Upper lobe of left lung (tissue), 4 donors: ENCODE data around the gene CGRRF1.

Source experiments
- POLR2A ChIP-seq, 4 donors: fragments of 450-650 bp; IDR thresholded peaks; one replicate each; pipeline ENCODE4 v1.5.1; 2016 to 2017; ENCODE audit warnings: antibody characterized with exemption in 4 of 4, mild to moderate bottlenecking in 2 of 4
- POLR2AphosphoS5 ChIP-seq, 2 donors: sonication (generic); formaldehyde crosslinking; IDR thresholded peaks; one replicate each; pipeline ENCODE4 v1.5.1; 2017; ENCODE audit warnings: antibody characterized with exemption in 2 of 2
- TF ChIP-seq, protein P1 (sequence below), 6 experiments: fragments of 450-650 bp in 4 of 6; fragments of 200-600 bp in 2 of 6; sonication (generic) in 2 of 6; IDR thresholded peaks; one replicate each; pipeline ENCODE4 v1.5.1; 2016 to 2019; ENCODE audit warnings: antibody characterized with exemption in 6 of 6

DNA sequence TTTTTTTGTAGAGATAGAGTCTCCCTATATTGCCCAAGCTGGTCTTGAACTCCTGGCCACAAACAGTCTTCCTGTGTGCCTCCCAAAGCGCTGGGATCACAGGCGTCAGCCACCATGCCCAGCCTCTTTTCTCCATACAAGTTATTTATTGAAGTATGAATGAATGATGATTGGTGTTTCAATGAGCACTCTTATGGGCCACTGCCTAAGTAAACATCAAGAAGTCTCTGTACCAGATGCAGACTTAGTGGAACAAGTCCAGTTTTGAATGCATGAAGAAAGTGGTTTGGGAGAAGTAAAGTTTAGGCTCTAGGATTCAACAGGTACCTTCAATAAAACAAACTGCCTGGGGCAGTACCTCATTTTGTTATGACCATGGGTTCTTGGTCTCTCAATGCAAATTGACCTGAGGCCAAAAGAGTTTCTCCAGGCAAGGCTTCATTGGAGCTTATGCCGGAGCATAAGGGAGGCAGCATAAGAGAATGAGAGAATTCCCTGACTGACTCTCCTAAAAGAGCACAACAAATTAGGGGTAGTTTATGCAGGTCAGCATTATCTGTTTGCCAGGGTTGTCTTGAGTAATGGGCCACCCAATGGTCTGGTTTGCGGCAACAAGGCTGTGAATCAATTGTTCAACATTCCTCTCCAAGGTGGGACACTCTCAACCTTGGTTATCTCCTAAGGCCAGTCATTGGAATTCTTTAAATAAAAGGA, 19.8 kb upstream of the CGRRF1 start:
- TF ChIP-seq, protein P1, sequence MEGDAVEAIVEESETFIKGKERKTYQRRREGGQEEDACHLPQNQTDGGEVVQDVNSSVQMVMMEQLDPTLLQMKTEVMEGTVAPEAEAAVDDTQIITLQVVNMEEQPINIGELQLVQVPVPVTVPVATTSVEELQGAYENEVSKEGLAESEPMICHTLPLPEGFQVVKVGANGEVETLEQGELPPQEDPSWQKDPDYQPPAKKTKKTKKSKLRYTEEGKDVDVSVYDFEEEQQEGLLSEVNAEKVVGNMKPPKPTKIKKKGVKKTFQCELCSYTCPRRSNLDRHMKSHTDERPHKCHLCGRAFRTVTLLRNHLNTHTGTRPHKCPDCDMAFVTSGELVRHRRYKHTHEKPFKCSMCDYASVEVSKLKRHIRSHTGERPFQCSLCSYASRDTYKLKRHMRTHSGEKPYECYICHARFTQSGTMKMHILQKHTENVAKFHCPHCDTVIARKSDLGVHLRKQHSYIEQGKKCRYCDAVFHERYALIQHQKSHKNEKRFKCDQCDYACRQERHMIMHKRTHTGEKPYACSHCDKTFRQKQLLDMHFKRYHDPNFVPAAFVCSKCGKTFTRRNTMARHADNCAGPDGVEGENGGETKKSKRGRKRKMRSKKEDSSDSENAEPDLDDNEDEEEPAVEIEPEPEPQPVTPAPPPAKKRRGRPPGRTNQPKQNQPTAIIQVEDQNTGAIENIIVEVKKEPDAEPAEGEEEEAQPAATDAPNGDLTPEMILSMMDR (IDR thresholded peaks at IDR 0.05): no peak
- TF ChIP-seq POLR2AphosphoS5 (IDR thresholded peaks at IDR 0.05) (no peak), POLR2A (IDR thresholded peaks at IDR 0.05) (no peak)
